Endothelial cell of umbilical vein (primary cell): ENCODE data around the gene LARP1. TPM values are rescaled to one million over a fixed set of nuclear protein-coding genes. Genes with fewer than 3 reads are reported as not detected.

Source experiments
- BruUV-seq: library from RNA; stranded (reverse); fragments of 400-500 nt; replicated peaks from 2 replicates; lab custom pipeline; 2021; lab: Mats Ljungman, UMichigan
- CTCF ChIA-PET: fragments of 300-600, 350-600 bp; sonication (Branson Sonifier 250); formaldehyde crosslinking; loops from one replicate; lab custom pipeline; 2021; ENCODE audit warnings: antibody characterized with exemption, inconsistent platforms; lab: Charles Lee
- POLR2A ChIA-PET: fragments of 300-600, 350-600 bp; sonication (Branson Sonifier 250); formaldehyde crosslinking; loops from one replicate; lab custom pipeline; 2021; ENCODE audit warnings: antibody characterized with exemption, inconsistent platforms; lab: Charles Lee
- DNase-seq: peaks from one replicate; pipeline ENCODE4 v3.0.0-alpha.2; 2011; ENCODE audit warnings: low read depth, low spot score
- FAIRE-seq: peaks from 2 replicates; lab custom pipeline; 2011; peaks lifted over from hg19 to GRCh38; lab: Jason Lieb, UNC
- H2AFZ ChIP-seq: 2 replicates; pipeline ENCODE4 v1.6.0; 2012; ENCODE audit warnings: low read depth, low read length, control low read depth, inconsistent platforms
- H3K27ac ChIP-seq: 2 replicates; pipeline ENCODE4 v1.5.1; 2011; ENCODE audit warnings: low read depth, mild to moderate bottlenecking, control low read depth, low read length, moderate library complexity; ENCODE audit not compliant: insufficient read depth
- H3K27me3 ChIP-seq, 2 experiments: 2 replicates each; pipeline versions ENCODE4 v1.6.0 to v1.6.1; 2011; ENCODE audit warnings: low read length in 2 of 2, mixed read lengths in 1 of 2; ENCODE audit not compliant: control insufficient read depth in 2 of 2, insufficient read depth in 2 of 2
- H3K36me3 ChIP-seq, 2 experiments: 2 replicates in 1 of 2; 3 replicates in 1 of 2; pipeline ENCODE4 v1.5.1; 2011; ENCODE audit warnings: low read length in 2 of 2, mild to moderate bottlenecking in 1 of 2, moderate library complexity in 1 of 2; ENCODE audit not compliant: control insufficient read depth in 2 of 2, insufficient read depth in 2 of 2; ENCODE audit errors: extremely low read depth in 1 of 2
- H3K4me1 ChIP-seq: 3 replicates; pipeline ENCODE4 v1.5.1; 2011; ENCODE audit warnings: mild to moderate bottlenecking, low read length; ENCODE audit not compliant: control insufficient read depth, insufficient read depth; ENCODE audit errors: extremely low read depth
- H3K4me2 ChIP-seq: 2 replicates; pipeline ENCODE4 v1.6.1; 2011; ENCODE audit warnings: low read length, control low read depth, mixed read lengths; ENCODE audit not compliant: insufficient read depth
- H3K4me3 ChIP-seq, 3 experiments: fragments of 200-600 bp in 1 of 3; sonication (generic), shearing (Covaris generic) in 1 of 3; replicated peaks in 1 of 3; 2 replicates each; pipeline ENCODE4 v1.5.1; 2011 to 2016; ENCODE audit warnings: control low read depth in 3 of 3, low read length in 3 of 3, mild to moderate bottlenecking in 2 of 3, inconsistent platforms in 1 of 3, low read depth in 1 of 3, moderate library complexity in 1 of 3; ENCODE audit not compliant: insufficient read depth in 1 of 3
- H3K79me2 ChIP-seq: 2 replicates; pipeline ENCODE4 v1.6.0; 2012; ENCODE audit warnings: low read length, inconsistent platforms; ENCODE audit not compliant: control insufficient read depth, insufficient read depth
- H3K9ac ChIP-seq: replicated peaks from 2 replicates; pipeline ENCODE3; 2011; ENCODE audit warnings: low read length, control low read depth; ENCODE audit not compliant: insufficient read depth; ENCODE audit errors: extremely low read depth
- H3K9me1 ChIP-seq: replicated peaks from 3 replicates; pipeline ENCODE4 v1.6.0; 2011; ENCODE audit warnings: mild to moderate bottlenecking, low read length; ENCODE audit not compliant: control insufficient read depth, insufficient read depth; ENCODE audit errors: extremely low read depth
- H3K9me3 ChIP-seq: replicated peaks from 2 replicates; pipeline ENCODE4 v1.5.1; 2012; ENCODE audit warnings: low read length, inconsistent platforms; ENCODE audit not compliant: control insufficient read depth, insufficient read depth
- H4K20me1 ChIP-seq: replicated peaks from 2 replicates; pipeline ENCODE3; 2011; ENCODE audit warnings: mild to moderate bottlenecking, low read length; ENCODE audit not compliant: control insufficient read depth, insufficient read depth; ENCODE audit errors: extremely low read depth
- EZH2 ChIP-seq: IDR thresholded peaks from 2 replicates; pipeline ENCODE4 v1.6.1; 2012; ENCODE audit warnings: borderline replicate concordance, low read depth, mild to moderate bottlenecking, moderate library complexity, low read length, inconsistent platforms; ENCODE audit not compliant: severe bottlenecking
- FOS ChIP-seq: IDR thresholded peaks from 2 replicates; pipeline ENCODE4 v1.6.1; 2011; ENCODE audit warnings: mild to moderate bottlenecking, low read length, moderate library complexity, borderline replicate concordance; ENCODE audit not compliant: insufficient read depth
- GATA2 ChIP-seq: IDR thresholded peaks from 2 replicates; pipeline ENCODE4 v1.7.0; 2011; ENCODE audit warnings: low read depth, mild to moderate bottlenecking, moderate library complexity, mixed read lengths, low read length; ENCODE audit not compliant: insufficient read length, insufficient read depth
- JUN ChIP-seq: IDR thresholded peaks from 2 replicates; pipeline ENCODE4 v1.6.1; 2011; ENCODE audit warnings: borderline replicate concordance, low read depth; ENCODE audit not compliant: insufficient read length, insufficient read depth
- MYC ChIP-seq: IDR thresholded peaks from one replicate; pipeline ENCODE4 v1.6.1; 2011; ENCODE audit warnings: mild to moderate bottlenecking, low read depth, low read length
- POLR2A ChIP-seq: IDR thresholded peaks from 2 replicates; pipeline ENCODE4 v1.6.1; 2012; ENCODE audit warnings: low read depth, mild to moderate bottlenecking, control low read depth, low read length
- POLR2AphosphoS5 ChIP-seq: IDR thresholded peaks from 2 replicates; pipeline ENCODE4 v1.6.1; 2012; ENCODE audit warnings: low read depth, mild to moderate bottlenecking, control low read depth, low read length, moderate library complexity; ENCODE audit not compliant: insufficient read depth
- dilution Hi-C: fragments of 300-500 bp; cut with MboI; formaldehyde crosslinking; loops from one replicate; pipeline ENCODE4 v1.15.0; 2019; ENCODE audit warnings: low sequenced_read_pairs; ENCODE audit not compliant: extremely low pct_ligation_motif_present
- intact Hi-C: fragments of 100-400 bp; cut with micrococcal nuclease; formaldehyde crosslinking; loops from one replicate; pipeline ENCODE4 v1.10.0; 2022
- polyA plus RNA-seq, 4 experiments: library from polyadenylated mRNA; depleted of rRNA in 3 of 4; stranded (reverse) in 3 of 4; unstranded in 1 of 4; fragments of >200 nt; gene quantifications; 2 replicates each; pipeline versions ENCODE4 v1.2.1 to v1.2.3, GENCODE V29; 2011 to 2012; ENCODE audit warnings: missing spikeins in 1 of 4
- total RNA-seq: library from RNA; stranded (reverse); gene quantifications from 2 replicates; pipeline ENCODE4 v1.2.3, GENCODE V29; 2021
- TF ChIP-seq, protein P1 (sequence below), 2 donors: IDR thresholded peaks; 1 replicate in 1 of 2; 2 replicates in 1 of 2; pipeline ENCODE4 v1.5.1; 2011; ENCODE audit warnings: low read length in 2 of 2, mild to moderate bottlenecking in 2 of 2, moderate library complexity in 2 of 2, control low read depth in 1 of 2, inconsistent platforms in 1 of 2, low read depth in 1 of 2; ENCODE audit not compliant: insufficient read depth in 1 of 2; ENCODE audit errors: extremely low read depth in 1 of 2
- TF ChIP-seq, protein P2 (sequence below): IDR thresholded peaks from 2 replicates; pipeline ENCODE4 v1.6.1; 2011; ENCODE audit not compliant: insufficient read depth, insufficient read length

The LARP1 gene
- total and polyA plus RNA-seq, 2 donors (not counting 3 experiments of a cell fraction or from before 2014, with no cell fraction given): 70.4 to 252 TPM

DNA sequence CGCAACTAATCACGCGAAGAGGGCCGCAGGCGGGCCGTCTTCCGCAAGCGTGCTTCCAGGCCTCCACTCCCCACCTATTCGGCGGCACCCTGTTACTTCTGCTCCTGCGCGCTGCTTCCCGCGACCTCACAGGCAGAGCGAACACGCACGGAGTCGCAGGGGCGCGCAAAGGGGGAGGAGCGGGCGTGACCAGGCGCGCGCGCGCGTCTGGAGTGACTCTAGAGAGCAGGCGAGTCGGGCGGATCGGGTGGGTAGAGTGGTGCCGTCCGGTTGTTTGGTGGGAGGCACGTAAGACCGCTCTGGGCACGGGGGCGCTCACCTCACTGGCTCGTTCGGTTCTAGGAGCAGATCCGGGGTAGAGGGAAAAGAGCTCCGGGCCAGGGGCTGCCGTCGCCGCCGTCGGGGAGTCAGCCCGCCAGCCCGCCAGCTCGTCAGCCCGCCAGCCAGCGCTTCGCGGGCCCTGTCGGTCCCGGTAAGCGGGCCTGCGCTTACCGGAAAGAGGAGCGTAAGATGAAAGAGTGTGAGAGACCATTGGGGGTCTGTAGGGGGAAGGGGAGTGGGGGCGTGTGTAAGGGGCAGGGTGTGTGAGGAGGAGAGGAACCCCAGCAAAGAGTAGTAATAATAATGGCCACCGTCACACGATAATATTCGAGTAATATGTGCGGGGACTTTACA lies 103.3 kb downstream of the LARP1 start, which contains the start of gene CNOT8:
Gene CNOT8 (plus strand): TSS at position 331 of the 675 bp plus-strand sequence. CDS start 4,652 bp downstream, outside the sequence.
- FAIRE-seq: no peak
- dilution Hi-C loops: no loop called here
- no TSS peak for BruUV-seq
- Histone ChIP-seq H3K27ac (peak within 1 kb of the TSS; percentile 95), H4K20me1 (peaks cover 3% of the 10 kb centered on the region), H3K4me2 (peak within 1 kb of the TSS; percentile 90), H3K4me3 (peak within 1 kb of the TSS; percentile 94 to 100 (median 95)), H3K27me3 (no peaks in the 10 kb centered on the region), H3K4me1 (peaks cover 27% of the 10 kb centered on the region), H3K79me2 (peaks cover 50% of the 10 kb centered on the region), H3K9me1 (no peaks in the 10 kb centered on the region), H3K9ac (peak within 1 kb of the TSS; percentile 98), H2AFZ (peak within 1 kb of the TSS; percentile 95), H3K36me3 (peaks cover 3 to 5% of the 10 kb centered on the region in 2 experiments), H3K9me3 (no peaks in the 10 kb centered on the region)
- DNase-seq: peak; percentile 97
- ChIA-PET CTCF (interaction anchor here (0.9 to 2.2 kb wide), 2 partner anchors 23 to 208 kb away, joined by 3 to 12 read pairs; no protein-coding TSS in a partner anchor), POLR2A (interaction anchor here (0.9 to 2.1 kb wide), 2 partner anchors 23 to 79 kb away, joined by 5 to 8 read pairs; partner anchors contain the start of gene GEMIN5)
- intact Hi-C loops: loop anchor here (1.0 to 10.0 kb wide), 8 partner anchors 46 to 574 kb away; partner anchors contain the start of genes GEMIN5, LARP1 and SAP30L
- TF ChIP-seq, protein P1, sequence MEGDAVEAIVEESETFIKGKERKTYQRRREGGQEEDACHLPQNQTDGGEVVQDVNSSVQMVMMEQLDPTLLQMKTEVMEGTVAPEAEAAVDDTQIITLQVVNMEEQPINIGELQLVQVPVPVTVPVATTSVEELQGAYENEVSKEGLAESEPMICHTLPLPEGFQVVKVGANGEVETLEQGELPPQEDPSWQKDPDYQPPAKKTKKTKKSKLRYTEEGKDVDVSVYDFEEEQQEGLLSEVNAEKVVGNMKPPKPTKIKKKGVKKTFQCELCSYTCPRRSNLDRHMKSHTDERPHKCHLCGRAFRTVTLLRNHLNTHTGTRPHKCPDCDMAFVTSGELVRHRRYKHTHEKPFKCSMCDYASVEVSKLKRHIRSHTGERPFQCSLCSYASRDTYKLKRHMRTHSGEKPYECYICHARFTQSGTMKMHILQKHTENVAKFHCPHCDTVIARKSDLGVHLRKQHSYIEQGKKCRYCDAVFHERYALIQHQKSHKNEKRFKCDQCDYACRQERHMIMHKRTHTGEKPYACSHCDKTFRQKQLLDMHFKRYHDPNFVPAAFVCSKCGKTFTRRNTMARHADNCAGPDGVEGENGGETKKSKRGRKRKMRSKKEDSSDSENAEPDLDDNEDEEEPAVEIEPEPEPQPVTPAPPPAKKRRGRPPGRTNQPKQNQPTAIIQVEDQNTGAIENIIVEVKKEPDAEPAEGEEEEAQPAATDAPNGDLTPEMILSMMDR (IDR thresholded peaks at IDR 0.05; ENCODE audit: extremely low read depth in 1 of 2, insufficient read depth in 1 of 2, low read depth in 1 of 2, low read length in 2 of 2): peak in 1 of 2 donors; percentile 2
- TF ChIP-seq FOS (no peak), POLR2A (peak; percentile 55), EZH2 (no peak), POLR2AphosphoS5 (peak; percentile 93), GATA2 (no peak), JUN (no peak), MYC (peak; percentile 6)
- TF ChIP-seq, protein P2, sequence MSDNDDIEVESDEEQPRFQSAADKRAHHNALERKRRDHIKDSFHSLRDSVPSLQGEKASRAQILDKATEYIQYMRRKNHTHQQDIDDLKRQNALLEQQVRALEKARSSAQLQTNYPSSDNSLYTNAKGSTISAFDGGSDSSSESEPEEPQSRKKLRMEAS: peak; percentile 23
